ENCODE data around the gene RIC8A. TPM values are rescaled to one million over a fixed set of nuclear protein-coding genes. Genes with fewer than 3 reads are reported as not detected.
"Not testable (repeated sequence)": the region's sequence is repeated elsewhere in the genome, so short reads cannot be mapped to it uniquely, and the experiment has no call there.

Gene RIC8A
- total RNA-seq, 1 donor from 2014 or later = 157 TPM

GRCh38 chr11:236774-237767 lies 29.6 kb downstream of the RIC8A start, which contains the start of gene PSMD13:
Gene PSMD13, plus strand, starts transcription at chr11:236976. Its CDS starts 74 bp downstream, at chr11:237050.
- DNase-seq (ENCODE audit: low read depth) (peak; percentile 70), FAIRE-seq (no peak)
- H3K4me2 ChIP-seq (ENCODE audit: low read length) = peak within 1 kb of the TSS; percentile 96
- H2AFZ ChIP-seq (ENCODE audit: low read depth, low read length) = peak within 1 kb of the TSS; percentile 86
- H3K9me3 ChIP-seq (ENCODE audit: insufficient read depth, low read depth, low read length) = no peaks in the 10 kb centered on the region
- H4K20me1 ChIP-seq (ENCODE audit: insufficient read depth, low read length) = peaks cover 40% of the 10 kb centered on the region
- Mint-ChIP-seq H3K36me3 (ENCODE audit: low read depth, unreplicated experiment) (peaks cover 7% of the 10 kb centered on the region), H3K4me1 (ENCODE audit: low read depth, unreplicated experiment) (peaks cover 11% of the 10 kb centered on the region), H3K4me3 (ENCODE audit: unreplicated experiment) (peak within 1 kb of the TSS; percentile 95), H3K9me3 (ENCODE audit: unreplicated experiment) (no peaks in the 10 kb centered on the region), H3K27ac (ENCODE audit: unreplicated experiment) (peak within 1 kb of the TSS; percentile 97), H3K27me3 (ENCODE audit: low read depth, unreplicated experiment) (no peaks in the 10 kb centered on the region)
- peaks cover 3% of the 10 kb centered on the region for H3K4me1 ChIP-seq (ENCODE audit: insufficient read depth, low read length)
- TF ChIP-seq EZH2 (IDR thresholded peaks at IDR 0.05; ENCODE audit: insufficient read depth, low read length) = no peak
- TF ChIP-seq, protein P1, sequence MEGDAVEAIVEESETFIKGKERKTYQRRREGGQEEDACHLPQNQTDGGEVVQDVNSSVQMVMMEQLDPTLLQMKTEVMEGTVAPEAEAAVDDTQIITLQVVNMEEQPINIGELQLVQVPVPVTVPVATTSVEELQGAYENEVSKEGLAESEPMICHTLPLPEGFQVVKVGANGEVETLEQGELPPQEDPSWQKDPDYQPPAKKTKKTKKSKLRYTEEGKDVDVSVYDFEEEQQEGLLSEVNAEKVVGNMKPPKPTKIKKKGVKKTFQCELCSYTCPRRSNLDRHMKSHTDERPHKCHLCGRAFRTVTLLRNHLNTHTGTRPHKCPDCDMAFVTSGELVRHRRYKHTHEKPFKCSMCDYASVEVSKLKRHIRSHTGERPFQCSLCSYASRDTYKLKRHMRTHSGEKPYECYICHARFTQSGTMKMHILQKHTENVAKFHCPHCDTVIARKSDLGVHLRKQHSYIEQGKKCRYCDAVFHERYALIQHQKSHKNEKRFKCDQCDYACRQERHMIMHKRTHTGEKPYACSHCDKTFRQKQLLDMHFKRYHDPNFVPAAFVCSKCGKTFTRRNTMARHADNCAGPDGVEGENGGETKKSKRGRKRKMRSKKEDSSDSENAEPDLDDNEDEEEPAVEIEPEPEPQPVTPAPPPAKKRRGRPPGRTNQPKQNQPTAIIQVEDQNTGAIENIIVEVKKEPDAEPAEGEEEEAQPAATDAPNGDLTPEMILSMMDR (IDR thresholded peaks at IDR 0.05; ENCODE audit: insufficient read depth, low read depth, low read length) = no peak
- H3K27ac ChIP-seq (ENCODE audit: low read depth, low read length) = peak within 1 kb of the TSS; percentile 84
- H3K79me2 ChIP-seq (ENCODE audit: insufficient read depth, low read length) = peaks cover 57% of the 10 kb centered on the region
- peaks cover 5% of the 10 kb centered on the region for H3K36me3 ChIP-seq (ENCODE audit: insufficient read depth, low read length)
- H3K9ac ChIP-seq (ENCODE audit: low read length) = peak within 1 kb of the TSS; percentile 97
- no peaks in the 10 kb centered on the region for H3K27me3 ChIP-seq (ENCODE audit: insufficient read depth, low read length)
- H3K4me3 ChIP-seq (ENCODE audit: insufficient read depth, low read depth, low read length) = peak within 1 kb of the TSS; percentile 95

DNA sequence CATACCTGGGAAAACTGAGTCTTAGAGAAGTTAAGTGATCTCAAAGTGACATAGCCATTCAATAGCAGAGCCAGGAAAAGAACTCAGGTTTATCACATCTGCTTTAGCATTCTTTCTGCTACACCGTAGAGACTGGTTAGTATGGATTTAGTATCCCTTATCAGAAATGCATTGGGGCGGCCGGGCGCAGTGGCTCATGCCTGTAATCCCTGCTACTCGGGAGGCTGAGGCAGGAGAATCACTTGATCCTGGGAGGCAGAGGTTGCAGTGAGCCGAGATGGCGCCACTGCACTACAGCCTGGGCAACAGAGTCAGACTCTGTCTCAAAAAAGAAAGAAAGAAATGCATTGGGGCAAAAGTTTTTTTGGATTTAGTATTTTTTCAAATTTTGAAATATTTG lies 30.8 kb downstream of the RIC8A start:
- not testable (repeated sequence) for H3K9me3 ChIP-seq (ENCODE audit: insufficient read depth, low read depth, low read length); H3K27ac ChIP-seq (ENCODE audit: low read depth, low read length); H3K4me3 ChIP-seq (ENCODE audit: insufficient read depth, low read depth, low read length); H3K9me3 Mint-ChIP-seq (ENCODE audit: unreplicated experiment); H3K36me3 ChIP-seq (ENCODE audit: insufficient read depth, low read length); H3K27me3 Mint-ChIP-seq (ENCODE audit: low read depth, unreplicated experiment); H3K27ac Mint-ChIP-seq (ENCODE audit: unreplicated experiment); H3K27me3 ChIP-seq (ENCODE audit: insufficient read depth, low read length); H2AFZ ChIP-seq (ENCODE audit: low read depth, low read length); FAIRE-seq; DNase-seq (ENCODE audit: low read depth); H3K36me3 Mint-ChIP-seq (ENCODE audit: low read depth, unreplicated experiment); H3K4me1 ChIP-seq (ENCODE audit: insufficient read depth, low read length)
- H4K20me1 ChIP-seq (ENCODE audit: insufficient read depth, low read length) = peaks cover 40% of the 10 kb centered on the region
- peak overlapping the region; percentile 97 for H3K9ac ChIP-seq (ENCODE audit: low read length)
- H3K4me2 ChIP-seq (ENCODE audit: low read length) = peak overlapping the region; percentile 96
- peak overlapping the region; percentile 95 for H3K4me3 Mint-ChIP-seq (ENCODE audit: unreplicated experiment)
- H3K4me1 Mint-ChIP-seq (ENCODE audit: low read depth, unreplicated experiment) = peaks cover 11% of the 10 kb centered on the region
- H3K79me2 ChIP-seq (ENCODE audit: insufficient read depth, low read length) = peaks cover 64% of the 10 kb centered on the region

- no peak for DNase-seq (ENCODE audit: low read depth)
These were observed 32.8 kb downstream of the RIC8A start for GRCh38 chr11:240315-240714.

More at GRCh38 chr11:240315-240714, 32.8 kb downstream of the RIC8A start:
- H3K79me2 ChIP-seq (ENCODE audit: insufficient read depth, low read length) = peaks cover 65% of the 10 kb centered on the region
- no peak for TF ChIP-seq EZH2 (IDR thresholded peaks at IDR 0.05; ENCODE audit: insufficient read depth, low read length)
- no peaks in the 10 kb centered on the region for H3K9me3 ChIP-seq (ENCODE audit: insufficient read depth, low read depth, low read length)
- no peak overlapping the region for H3K27ac ChIP-seq (ENCODE audit: low read depth, low read length)
- H3K36me3 ChIP-seq (ENCODE audit: insufficient read depth, low read length) = peaks cover 25% of the 10 kb centered on the region
- H3K9ac ChIP-seq (ENCODE audit: low read length) = no peak overlapping the region
- no peak overlapping the region for H3K4me3 Mint-ChIP-seq (ENCODE audit: unreplicated experiment)
- H3K4me1 Mint-ChIP-seq (ENCODE audit: low read depth, unreplicated experiment) = peaks cover 11% of the 10 kb centered on the region
- H3K27me3 ChIP-seq (ENCODE audit: insufficient read depth, low read length) = no peaks in the 10 kb centered on the region
- H4K20me1 ChIP-seq (ENCODE audit: insufficient read depth, low read length) = peaks cover 53% of the 10 kb centered on the region
- no peak overlapping the region for H2AFZ ChIP-seq (ENCODE audit: low read depth, low read length)
- no peak overlapping the region for H3K4me3 ChIP-seq (ENCODE audit: insufficient read depth, low read depth, low read length)
- H3K4me1 ChIP-seq (ENCODE audit: insufficient read depth, low read length) = peaks cover 3% of the 10 kb centered on the region
- peaks cover 10% of the 10 kb centered on the region for H3K36me3 Mint-ChIP-seq (ENCODE audit: low read depth, unreplicated experiment)
- no peak overlapping the region for H3K27ac Mint-ChIP-seq (ENCODE audit: unreplicated experiment)
- FAIRE-seq = no peak
- H3K4me2 ChIP-seq (ENCODE audit: low read length) = no peak overlapping the region
- H3K27me3 Mint-ChIP-seq (ENCODE audit: low read depth, unreplicated experiment) = no peaks in the 10 kb centered on the region
- H3K9me3 Mint-ChIP-seq (ENCODE audit: unreplicated experiment) = no peaks in the 10 kb centered on the region
